Esophagus squamous epithelium (tissue), 5 donors: Measurements from ENCODE around the gene ANXA9. TPM values are rescaled to one million over a fixed set of nuclear protein-coding genes. Genes with fewer than 3 reads are reported as not detected.

Source experiments
- DNase-seq: peaks from one replicate; lab custom pipeline; 2025; lab: John Stamatoyannopoulos, UW
- H3K27ac ChIP-seq, 4 donors: fragments of 200-600 bp; sonication (generic); one replicate each; pipeline ENCODE4 v1.5.1; 2016 to 2019; ENCODE audit warnings: mild to moderate bottlenecking in 1 of 4
- H3K27me3 ChIP-seq, 4 donors: fragments of 200-600 bp; sonication (generic); 1 replicate in 3 of 4; 2 replicates in 1 of 4; pipeline versions ENCODE4 v1.5.1 to v1.6.0; 2017 to 2021; ENCODE audit warnings: antibody characterized with exemption in 1 of 4
- H3K36me3 ChIP-seq, 3 donors: fragments of 200-600 bp; sonication (generic); one replicate each; pipeline ENCODE4 v1.5.1; 2016 to 2019
- H3K4me1 ChIP-seq, 3 donors: fragments of 200-600 bp; sonication (generic); one replicate each; pipeline ENCODE4 v1.5.1; 2017 to 2019
- H3K4me3 ChIP-seq, 4 donors: fragments of 200-600 bp; sonication (generic); 1 replicate in 3 of 4; 2 replicates in 1 of 4; pipeline ENCODE4 v1.5.1; 2016 to 2019; ENCODE audit warnings: mild to moderate bottlenecking in 2 of 4, moderate library complexity in 1 of 4
- H3K9me3 ChIP-seq, 3 donors: fragments of 200-600 bp; sonication (generic); one replicate each; pipeline ENCODE4 v1.5.1; 2016 to 2019
- CTCF ChIP-seq, 6 experiments: fragments of 450-650 bp in 4 of 6; fragments of 200-600 bp in 2 of 6; sonication (generic) in 2 of 6; IDR thresholded peaks; one replicate each; pipeline ENCODE4 v1.5.1; 2016 to 2019; ENCODE audit warnings: antibody characterized with exemption in 6 of 6, mild to moderate bottlenecking in 4 of 6, moderate library complexity in 4 of 6
- POLR2A ChIP-seq, 4 donors: fragments of 450-650 bp; IDR thresholded peaks; one replicate each; pipeline ENCODE4 v1.6.1; 2017; ENCODE audit warnings: antibody characterized with exemption in 4 of 4, mild to moderate bottlenecking in 4 of 4, moderate library complexity in 3 of 4
- WGBS, 2 donors: methylation state at CpG; one replicate each; pipeline ENCODE4 v1.1.5; 2018; 5-methylcytosine and 5-hydroxymethylcytosine counted together
- intact Hi-C: fragments of 100-400 bp; cut with DNase I; formaldehyde crosslinking; loops from one replicate; pipeline ENCODE4 v1.15.0; 2022
- total RNA-seq, 4 donors: library from RNA; depleted of rRNA; stranded (reverse); fragments of >200 nt; gene quantifications; one replicate each; pipeline ENCODE4 v1.1.0, GENCODE V29; 2016
- donor health status: DM: yes; HTN: yes; CAD: no.

ANXA9 gene
- total RNA-seq, 4 donors from 2014 or later = 1.2 to 7.8 (median 4.4) TPM

- peak within 1 kb of the TSS; percentile 86 to 96 (median 94) for H3K27ac ChIP-seq
- WGBS, 2 donors = 19 to 23% methylated on average over 13 to 22 of the region's 106 CpGs
- peaks cover 42 to 89% (median 59%) of the 10 kb centered on the region in 3 donors for H3K4me1 ChIP-seq
- no peak for TF ChIP-seq CTCF (IDR thresholded peaks at IDR 0.05)
- peak in 2 of 4 donors; percentile 46 to 60 for TF ChIP-seq POLR2A (IDR thresholded peaks at IDR 0.05)
- no peaks in the 10 kb centered on the region for H3K36me3 ChIP-seq
- H3K27me3 ChIP-seq = no peaks in the 10 kb centered on the region
- H3K9me3 ChIP-seq = no peaks in the 10 kb centered on the region
- DNase-seq = peak; percentile 34
- intact Hi-C loops = no loop called here
- H3K4me3 ChIP-seq = peak within 1 kb of the TSS; percentile 74 to 88 (median 84)
Measured at GRCh38 chr1:150974580-150975478, 7.3 kb upstream of the ANXA9 start, which contains the start of gene CERS2. Gene CERS2 (minus strand): TSS chr1:150974835. CDS start chr1:150969090, 5,745 bp downstream.

GRCh38 chr1:150976401-150976821 lies 5.7 kb upstream of the ANXA9 start:
- peaks cover 30 to 83% (median 52%) of the 10 kb centered on the region in 3 donors for H3K4me1 ChIP-seq
- intact Hi-C loops = no loop called here

DNA sequence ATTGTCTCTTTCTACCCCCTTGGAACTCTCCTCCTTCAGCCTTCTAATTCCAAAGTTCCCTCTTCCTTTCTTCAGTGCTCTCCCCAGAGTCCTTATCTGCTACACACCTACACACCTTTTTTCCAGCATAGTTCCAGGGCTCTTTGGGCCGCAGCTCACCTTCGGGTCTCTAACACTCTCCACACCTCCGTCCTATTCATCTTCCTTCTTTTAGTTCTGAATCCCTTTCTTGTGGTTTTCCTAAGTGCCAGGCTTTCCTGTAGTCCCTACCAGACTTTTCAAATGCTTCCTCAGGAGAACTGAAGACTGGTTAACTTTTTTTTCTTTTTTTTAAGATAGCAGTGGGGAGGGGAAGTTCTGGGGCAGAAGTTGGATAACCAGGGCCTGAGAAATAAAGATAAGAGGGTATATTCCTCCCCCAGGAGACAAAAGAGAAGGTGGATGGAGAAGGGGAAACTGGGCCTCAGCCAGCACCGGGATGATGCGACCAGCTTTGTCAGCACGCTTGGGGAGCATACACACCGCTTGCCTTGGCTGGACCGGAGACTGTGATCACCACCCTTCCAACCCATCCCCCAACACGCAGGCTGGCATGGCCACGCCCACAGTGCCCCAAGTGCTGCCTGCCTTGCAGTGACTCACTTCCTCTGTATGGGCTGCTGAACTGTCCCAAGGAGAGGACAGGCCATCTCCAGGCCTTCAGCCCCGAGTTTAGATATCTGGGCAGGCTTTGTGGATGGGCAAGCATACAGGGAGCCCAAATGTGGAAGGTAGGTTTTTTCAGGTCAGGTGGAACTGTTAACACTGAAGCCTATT lies 5.0 kb upstream of the ANXA9 start:
- WGBS, 2 donors = 29 to 36% methylated on average over 9 to 11 of the region's 11 CpGs
- intact Hi-C loops = no loop called here
- peaks cover 24 to 83% (median 50%) of the 10 kb centered on the region in 3 donors for H3K4me1 ChIP-seq

More at GRCh38 chr1:150976401-150976821, 5.7 kb upstream of the ANXA9 start:
- DNase-seq = no peak
- H3K4me3 ChIP-seq = no peak overlapping the region
- H3K27ac ChIP-seq = peak overlapping the region in 3 of 4 donors; percentile 16 to 67 (median 55)
- H3K9me3 ChIP-seq = no peaks in the 10 kb centered on the region
- WGBS, 2 donors = 93% methylated on average over 8 to 9 of the region's 9 CpGs
- TF ChIP-seq CTCF (IDR thresholded peaks at IDR 0.05) (no peak), POLR2A (IDR thresholded peaks at IDR 0.05) (no peak)
- H3K36me3 ChIP-seq = no peaks in the 10 kb centered on the region
- H3K27me3 ChIP-seq = no peaks in the 10 kb centered on the region

More for the DNA sequence above, 5.0 kb upstream of the ANXA9 start:
- Histone ChIP-seq H3K9me3 (no peaks in the 10 kb centered on the region), H3K4me3 (no peak overlapping the region), H3K36me3 (no peaks in the 10 kb centered on the region), H3K27ac (peak overlapping the region; percentile 11 to 71 (median 61)), H3K27me3 (no peaks in the 10 kb centered on the region)
- peak in 1 of 4 donors; percentile 58 for TF ChIP-seq POLR2A (IDR thresholded peaks at IDR 0.05)
- no peak for TF ChIP-seq CTCF (IDR thresholded peaks at IDR 0.05)
- DNase-seq = peak; percentile 36
